SH-SY5Y (cell line): ENCODE data around the gene CORO2A.

ENCODE experiments used
- GATA2 ChIP-seq: IDR thresholded peaks from 2 replicates; pipeline ENCODE4 v1.6.1; 2011; ENCODE audit warnings: mild to moderate bottlenecking, low read depth, low read length
- GATA3 ChIP-seq: IDR thresholded peaks from 2 replicates; pipeline ENCODE4 v1.6.1; 2011; ENCODE audit warnings: low read depth, mild to moderate bottlenecking, low read length, moderate library complexity

GRCh38 chr9:98191671-98192502 lies 550 bp downstream of the CORO2A start:
- no peak for TF ChIP-seq GATA2
- TF ChIP-seq GATA3: no peak
